Stimulated activated effector memory CD8-positive, alpha-beta T cell treated with anti-CD3 and anti-CD28 coated beads, Interleukin-12 subunit alpha, Interleukin-12 subunit beta, amount 100 ng/mL, for 72 hours (primary cell): ENCODE results near the gene CACNA2D4.

Source experiments
- ATAC-seq: fragments of 150-1000 bp; cut with Tn5 transposase; 2 replicates; pipeline ENCODE4 v1.10.0; 2021
- DNase-seq, 2 donors: peaks; one replicate each; pipeline ENCODE4 v3.0.0; 2021 to 2022; ENCODE audit warnings: low spot score in 2 of 2
- H3K27ac Mint-ChIP-seq: one replicate; pipeline ENCODE4 v1.8.0; 2022; ENCODE audit warnings: mild to moderate bottlenecking, mixed read lengths
- H3K36me3 Mint-ChIP-seq: one replicate; pipeline ENCODE4 v1.8.0; 2022; ENCODE audit warnings: mild to moderate bottlenecking, mixed read lengths
- H3K4me1 Mint-ChIP-seq: one replicate; pipeline ENCODE4 v1.8.0; 2022; ENCODE audit warnings: mixed read lengths
- H3K4me3 Mint-ChIP-seq: one replicate; pipeline ENCODE4 v1.8.0; 2022; ENCODE audit warnings: mild to moderate bottlenecking, mixed read lengths
- H3K9me3 Mint-ChIP-seq: one replicate; pipeline ENCODE4 v1.8.0; 2022; ENCODE audit warnings: mixed read lengths

The CACNA2D4 gene

GRCh38 chr12:1758376-1758775, 160.1 kb downstream of the CACNA2D4 start:
- H3K4me3 Mint-ChIP-seq = no peak overlapping the region
- no peaks in the 10 kb centered on the region for H3K9me3 Mint-ChIP-seq
- ATAC-seq (no peak), DNase-seq (no peak)
- H3K27ac Mint-ChIP-seq = no peak overlapping the region
- no peaks in the 10 kb centered on the region for H3K4me1 Mint-ChIP-seq
- H3K36me3 Mint-ChIP-seq = peaks cover 62% of the 10 kb centered on the region

- Mint-ChIP-seq H3K4me3 (no peak overlapping the region), H3K36me3 (peaks cover 25% of the 10 kb centered on the region), H3K27ac (no peak overlapping the region), H3K9me3 (peaks cover 11% of the 10 kb centered on the region), H3K4me1 (peaks cover 22% of the 10 kb centered on the region)
- DNase-seq = no peak
- no peak for ATAC-seq
Observed at GRCh38 chr12:1750300-1750699, 168.2 kb downstream of the CACNA2D4 start.

GRCh38 chr12:1749019-1749418, 169.4 kb downstream of the CACNA2D4 start:
- Mint-ChIP-seq H3K4me3 (no peak overlapping the region), H3K9me3 (peaks cover 11% of the 10 kb centered on the region), H3K36me3 (peaks cover 13% of the 10 kb centered on the region), H3K27ac (no peak overlapping the region), H3K4me1 (peaks cover 22% of the 10 kb centered on the region)
- DNase-seq (no peak), ATAC-seq (no peak)

DNA sequence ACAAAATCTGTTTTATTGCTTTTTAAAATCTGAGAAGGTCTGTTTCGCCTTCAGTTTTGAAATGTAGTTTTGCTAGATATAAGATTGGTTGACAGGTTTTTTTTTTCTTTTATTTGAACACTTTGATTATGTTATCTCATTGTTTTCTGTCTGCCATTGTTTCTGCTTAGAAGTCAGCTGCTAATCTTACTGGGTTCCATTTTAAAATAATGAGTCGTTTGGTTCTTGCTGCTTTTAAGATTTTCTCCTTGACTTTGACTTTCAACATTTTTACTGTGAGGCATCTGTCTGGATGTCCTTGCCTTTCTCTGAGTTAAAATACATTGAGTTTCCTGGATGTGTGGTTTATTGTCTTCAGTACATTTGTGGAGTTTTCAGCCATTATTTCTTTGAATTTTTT, 170.8 kb downstream of the CACNA2D4 start:
- Mint-ChIP-seq H3K9me3 (peaks cover 11% of the 10 kb centered on the region), H3K36me3 (peaks cover 17% of the 10 kb centered on the region), H3K4me3 (no peak overlapping the region), H3K4me1 (peaks cover 22% of the 10 kb centered on the region), H3K27ac (no peak overlapping the region)
- DNase-seq (no peak), ATAC-seq (no peak)

DNA sequence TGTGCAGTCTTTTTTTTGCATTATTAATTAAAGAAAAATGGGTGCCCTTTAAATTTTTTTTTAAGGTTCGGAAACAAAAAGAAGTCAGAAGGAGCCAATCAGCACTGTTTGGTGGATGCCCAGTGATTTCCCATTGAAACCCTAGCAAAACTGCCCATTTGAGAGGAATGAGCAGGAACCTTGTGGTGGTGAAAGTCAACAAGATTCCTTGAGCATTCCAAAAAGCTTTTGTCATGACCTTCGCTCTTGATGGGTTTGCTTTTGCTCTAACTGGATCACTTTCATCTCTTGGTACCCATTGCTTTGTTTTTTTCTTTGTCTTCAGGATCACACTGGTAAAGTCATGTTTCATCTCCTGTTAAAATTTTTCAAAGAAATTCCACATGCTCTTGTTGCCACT, 173.5 kb downstream of the CACNA2D4 start:
- H3K4me1 Mint-ChIP-seq = peaks cover 40% of the 10 kb centered on the region

More for the DNA sequence above, 173.5 kb downstream of the CACNA2D4 start:
- ATAC-seq (no peak), DNase-seq (no peak)
- Mint-ChIP-seq H3K9me3 (peaks cover 11% of the 10 kb centered on the region), H3K4me3 (no peak overlapping the region), H3K36me3 (peaks cover 17% of the 10 kb centered on the region), H3K27ac (no peak overlapping the region)
